GM18909 (cell line): ENCODE results near the gene ZNF416.

Experiments used
- ATAC-seq: cut with Tn5 transposase; IDR thresholded peaks from one replicate; pipeline ENCODE4 v1.9.1; 2021; ENCODE audit warnings: mild to moderate bottlenecking; ENCODE audit not compliant: unreplicated experiment, poor library complexity

The ZNF416 gene

DNA sequence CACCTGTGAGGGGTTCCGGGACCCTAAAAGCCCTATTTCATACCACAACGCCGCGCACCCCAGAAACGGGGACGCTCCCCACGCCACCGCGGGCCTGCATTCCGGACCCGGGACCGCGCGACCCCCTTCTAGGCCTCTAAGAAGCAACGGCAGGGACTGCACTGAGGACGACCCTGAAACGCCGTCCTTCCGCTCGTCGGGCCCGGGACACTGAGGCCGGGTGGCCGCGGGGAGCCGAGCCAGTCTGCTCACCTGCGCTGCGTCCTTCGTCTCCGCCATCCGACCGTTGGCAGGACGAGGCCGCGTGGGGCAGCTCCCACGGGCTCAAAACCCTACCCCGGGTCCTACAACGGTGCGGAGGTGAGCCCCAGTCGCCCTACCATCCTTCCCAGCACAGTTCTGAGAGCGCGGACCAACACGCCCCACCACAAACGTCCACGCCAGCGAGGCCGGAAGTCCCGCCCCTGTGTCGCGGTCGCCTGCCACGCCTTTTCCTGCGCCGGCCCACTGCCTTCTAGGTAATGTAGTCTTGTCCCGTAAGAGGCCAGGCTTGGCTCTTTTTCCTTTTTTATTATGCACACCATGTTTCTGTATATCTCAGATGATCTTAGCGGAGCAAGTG lies 19.2 kb downstream of the ZNF416 start, which contains the start of gene ZNF550:
ZNF550 (minus strand) TSS at position 460 of the 622 bp plus-strand sequence; CDS start at position 279, 181 bp downstream.
- ATAC-seq, result peak; percentile 97

DNA sequence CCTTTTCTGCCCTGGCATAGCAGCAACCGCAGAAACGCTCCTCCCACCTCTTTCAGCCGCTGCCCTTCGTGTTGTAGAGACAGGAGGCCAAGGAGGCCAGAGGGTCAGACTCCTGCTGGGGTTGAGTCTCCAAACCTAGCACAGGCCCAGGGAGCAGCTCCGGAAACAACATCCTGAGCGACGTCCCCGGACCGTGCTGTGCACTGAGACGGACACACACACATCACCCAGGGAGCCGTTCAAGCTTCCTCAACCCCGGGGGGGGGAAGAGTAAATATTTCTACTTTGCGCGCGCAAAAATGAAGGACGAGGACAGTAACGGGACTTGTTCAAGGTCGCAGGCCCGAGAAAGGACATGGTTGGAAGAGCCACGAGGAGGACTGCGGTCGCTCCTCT lies 19.7 kb downstream of the ZNF416 start:
- peak; percentile 20 for ATAC-seq

- no peak for ATAC-seq
These were observed 20.2 kb downstream of the ZNF416 start for GRCh38 chr19:57558525-57558924.

DNA sequence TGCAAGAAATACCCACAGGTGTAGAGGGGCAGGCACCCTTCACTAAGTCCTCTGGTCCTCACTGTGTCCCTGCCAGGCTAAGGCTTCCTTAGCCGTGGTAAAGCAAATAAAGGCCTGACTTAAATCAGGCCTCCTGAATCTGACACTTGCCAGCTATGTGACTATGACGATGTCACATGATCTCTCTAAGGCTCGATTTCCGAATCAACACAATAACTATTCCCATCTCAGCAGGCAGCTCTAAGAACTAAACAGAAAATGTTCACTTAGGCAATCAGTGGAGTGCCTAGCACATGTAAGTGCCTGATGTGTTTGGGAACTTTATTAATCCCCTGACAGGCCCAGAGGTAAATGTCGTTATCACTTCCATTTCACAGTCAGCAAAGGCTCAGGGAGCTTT lies 21.1 kb downstream of the ZNF416 start:
- ATAC-seq, result no peak

- ATAC-seq, result no peak
These were observed 26.3 kb downstream of the ZNF416 start for GRCh38 chr19:57552432-57552831.

DNA sequence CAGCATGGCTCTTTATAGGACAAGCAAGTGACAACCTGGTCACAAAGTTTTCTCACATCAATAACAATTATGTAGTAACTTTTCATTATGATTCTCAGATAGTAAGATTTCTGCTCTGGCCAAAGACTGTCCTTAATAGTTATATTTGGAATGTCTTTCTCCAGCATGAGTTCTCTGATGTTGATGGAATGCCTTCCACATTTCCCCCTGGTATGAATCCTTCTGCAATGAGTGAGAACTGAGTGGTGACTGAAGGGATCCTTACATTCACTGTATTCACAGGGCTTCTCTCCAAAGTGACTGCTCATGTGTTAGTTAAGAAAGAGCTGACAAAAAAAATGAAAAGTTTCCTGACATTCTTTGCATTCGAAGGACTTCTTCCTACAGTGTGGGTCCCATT lies 32.2 kb downstream of the ZNF416 start:
- ATAC-seq, result no peak

DNA sequence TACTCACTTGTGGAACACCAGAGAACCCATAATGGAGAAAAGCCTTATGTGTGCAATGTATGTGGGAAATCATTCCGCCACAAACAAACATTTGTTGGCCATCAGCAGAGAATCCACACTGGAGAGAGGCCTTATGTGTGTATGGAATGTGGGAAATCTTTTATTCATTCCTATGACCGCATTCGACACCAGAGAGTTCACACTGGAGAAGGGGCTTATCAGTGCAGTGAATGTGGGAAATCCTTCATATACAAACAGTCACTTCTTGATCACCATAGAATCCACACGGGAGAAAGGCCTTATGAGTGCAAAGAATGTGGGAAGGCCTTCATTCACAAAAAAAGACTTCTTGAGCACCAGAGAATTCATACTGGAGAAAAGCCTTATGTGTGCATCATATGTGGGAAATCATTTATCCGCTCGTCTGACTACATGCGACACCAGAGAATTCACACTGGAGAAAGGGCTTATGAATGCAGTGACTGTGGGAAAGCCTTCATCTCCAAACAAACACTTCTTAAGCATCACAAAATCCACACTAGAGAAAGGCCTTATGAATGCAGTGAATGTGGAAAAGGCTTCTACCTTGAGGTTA lies 40.7 kb downstream of the ZNF416 start:
- ATAC-seq, result no peak

GRCh38 chr19:57527136-57527881 lies 51.4 kb downstream of the ZNF416 start, which contains the start of gene ZNF549:
Gene ZNF549 (plus strand): TSS chr19:57527356. CDS start chr19:57527574, 218 bp downstream.
- peak; percentile 98 for ATAC-seq
